ENCODE data around the gene HADH.
"Not testable (repeated sequence)": the region's sequence is repeated elsewhere in the genome, so short reads cannot be mapped to it uniquely, and the experiment has no call there.

HADH gene

DNA sequence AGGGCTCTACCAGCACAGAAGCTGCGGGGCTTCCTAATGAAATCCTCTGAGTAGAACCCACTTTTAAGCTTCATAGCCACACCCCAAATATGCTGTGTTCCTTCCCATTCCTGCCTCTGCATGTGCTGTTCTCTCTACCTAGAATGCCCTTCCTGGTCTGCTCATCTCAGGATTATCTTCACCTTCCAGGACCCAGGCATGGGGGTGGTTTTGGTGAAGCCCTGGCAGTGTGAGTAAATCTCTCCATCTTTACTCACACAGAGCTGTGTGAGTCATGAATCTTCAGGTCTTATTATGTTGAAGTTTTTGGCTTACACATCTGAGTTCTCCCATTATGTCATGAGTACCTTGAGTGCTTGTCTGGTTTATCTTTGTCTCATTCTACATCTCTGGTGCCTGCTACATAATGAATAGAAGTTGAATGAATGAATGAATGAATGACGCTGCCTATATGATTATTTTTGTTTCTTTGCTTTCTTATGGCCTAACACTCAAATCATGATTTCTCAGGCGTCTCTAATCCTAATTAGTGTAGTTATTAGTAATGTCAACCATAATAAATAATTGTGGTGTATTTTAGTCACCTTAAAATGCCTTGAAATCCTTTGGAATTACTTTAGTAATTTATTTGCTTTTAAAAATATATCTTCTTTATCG lies 41.9 kb downstream of the HADH start:
- no peak for DNase-seq

DNA sequence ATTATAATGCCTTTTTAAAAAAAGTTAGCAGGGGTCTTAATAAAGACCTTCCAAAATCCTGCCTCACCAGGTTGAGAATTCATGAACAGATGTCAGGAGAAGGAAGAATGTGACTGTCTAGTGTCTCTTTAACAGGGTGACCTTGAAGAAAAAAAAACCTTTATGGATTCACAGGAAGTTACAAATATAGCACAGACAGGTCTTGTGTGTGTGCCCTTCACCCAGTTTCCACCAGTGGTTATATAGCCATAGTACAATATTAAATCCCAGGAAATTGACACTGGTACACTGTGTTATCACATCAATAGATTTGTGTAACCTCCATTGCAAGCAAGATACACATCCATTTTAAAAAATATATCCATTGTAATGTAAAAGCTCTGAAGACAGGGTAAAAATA lies 43.7 kb downstream of the HADH start:
- no peak for DNase-seq

DNA sequence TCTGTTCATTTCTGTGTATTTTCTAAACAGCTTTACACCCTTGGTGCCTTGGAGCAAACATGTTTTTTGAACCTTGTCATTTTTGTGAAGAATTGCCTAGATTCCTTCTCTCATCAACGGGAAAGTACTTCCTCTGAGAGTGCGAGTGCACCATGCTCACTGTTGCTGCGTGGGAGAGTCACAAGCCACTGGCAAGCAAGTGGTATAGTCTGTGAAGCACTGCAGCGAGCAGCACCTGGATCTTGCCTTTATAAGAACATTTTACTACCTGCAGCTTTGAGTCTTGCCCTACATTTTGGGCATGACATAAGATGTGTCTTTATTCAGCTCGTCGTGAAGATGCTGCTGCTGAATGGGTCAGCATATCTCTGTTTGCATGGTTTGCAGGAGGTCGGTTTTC lies 44.9 kb downstream of the HADH start:
- DNase-seq: no peak

DNA sequence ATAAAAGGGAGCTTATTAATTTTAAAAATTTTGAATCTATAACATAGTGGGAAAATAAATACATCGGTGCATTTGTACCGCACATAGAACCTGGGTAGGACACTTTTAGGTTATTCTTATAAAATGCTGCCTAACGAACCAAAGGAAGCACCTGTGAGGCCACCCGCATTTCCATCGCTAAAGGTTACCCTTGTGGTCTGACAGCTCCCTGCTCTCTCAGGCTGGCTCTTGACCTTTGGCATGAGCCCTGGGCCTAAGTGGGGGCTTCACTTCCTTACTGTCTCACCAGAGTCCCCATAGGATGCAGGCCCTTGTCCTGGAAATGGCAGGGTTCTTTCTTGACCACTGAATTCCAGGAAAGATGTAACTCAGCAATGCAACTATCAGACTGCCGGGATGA lies 46.0 kb downstream of the HADH start:
- DNase-seq: no peak

DNA sequence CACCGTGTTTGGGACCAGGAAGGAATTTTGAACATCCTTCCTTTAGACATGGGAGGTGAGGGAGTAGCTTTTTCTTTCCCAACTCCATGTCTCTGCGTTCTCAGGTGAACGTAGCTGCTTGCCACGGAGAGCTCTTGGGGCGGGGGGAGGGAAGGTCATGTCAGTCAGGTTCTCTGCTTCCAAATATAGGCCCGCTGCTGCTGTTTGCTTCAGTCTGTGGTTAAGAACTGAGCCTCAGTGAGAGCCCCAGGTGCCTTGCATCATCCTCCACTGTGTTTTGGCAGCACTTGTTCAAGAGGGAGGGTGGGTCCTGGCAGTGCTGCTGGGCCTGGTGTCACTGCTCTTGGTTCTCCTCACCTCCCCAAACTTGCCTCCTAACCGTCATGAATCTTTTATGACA lies 46.5 kb downstream of the HADH start:
- DNase-seq: no peak

DNA sequence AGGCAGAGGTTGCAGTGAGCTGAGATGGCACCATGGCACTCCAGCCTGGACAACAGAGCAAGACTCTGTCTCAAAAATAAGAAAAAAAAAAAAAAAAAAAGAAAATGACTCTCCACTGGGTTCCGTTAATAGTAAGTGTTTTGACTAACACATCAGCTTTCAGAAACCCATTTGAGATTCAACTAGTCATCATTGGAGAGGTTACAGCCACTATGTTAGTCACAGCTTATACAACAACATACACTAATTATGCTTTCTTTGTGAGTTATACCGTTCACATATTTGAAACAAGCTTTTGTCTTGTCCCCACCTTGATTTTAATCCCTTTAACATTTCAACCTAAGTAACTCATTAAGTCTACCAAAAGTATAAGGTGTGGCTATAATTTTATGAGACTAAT lies 48.2 kb downstream of the HADH start:
- DNase-seq: no peak

DNA sequence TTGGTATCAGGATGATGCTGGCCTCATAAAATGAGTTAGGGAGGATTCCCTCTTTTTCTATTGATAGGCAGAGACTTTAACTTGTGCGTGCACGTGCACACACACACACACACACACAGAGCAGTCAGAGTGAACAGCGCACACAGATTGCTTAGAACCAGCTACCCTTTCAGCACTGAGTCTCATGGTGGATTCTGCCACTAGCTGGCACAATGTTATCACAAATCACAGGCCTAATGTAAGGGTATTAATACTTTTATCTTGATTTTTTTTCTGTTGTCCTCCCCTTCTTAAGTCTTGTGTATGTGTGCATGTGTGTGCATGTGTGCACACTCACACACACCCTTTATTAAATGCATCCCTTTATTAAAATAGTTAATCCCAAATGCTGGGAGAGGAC lies 53.2 kb downstream of the HADH start:
- DNase-seq: no peak

DNA sequence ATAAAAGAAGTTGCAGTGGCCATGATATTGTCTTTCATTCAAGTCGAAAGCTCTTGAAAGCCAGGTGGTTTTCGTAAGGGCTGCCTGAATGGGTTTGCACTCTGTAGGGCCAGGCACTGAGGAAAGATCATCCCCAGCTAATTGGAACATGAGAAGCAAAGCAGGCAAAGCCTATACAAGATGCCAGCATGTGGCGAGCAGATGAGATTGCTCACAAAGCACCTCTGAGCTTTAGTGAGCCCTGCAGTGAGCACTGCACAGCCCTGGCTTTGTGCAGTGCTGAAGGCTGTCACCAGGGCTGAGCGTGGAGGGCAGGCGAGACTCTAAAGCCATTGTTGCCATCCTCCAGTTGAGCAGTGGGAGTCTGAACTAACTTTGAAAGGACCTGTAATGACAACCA lies 53.8 kb downstream of the HADH start:
- DNase-seq: no peak

DNA sequence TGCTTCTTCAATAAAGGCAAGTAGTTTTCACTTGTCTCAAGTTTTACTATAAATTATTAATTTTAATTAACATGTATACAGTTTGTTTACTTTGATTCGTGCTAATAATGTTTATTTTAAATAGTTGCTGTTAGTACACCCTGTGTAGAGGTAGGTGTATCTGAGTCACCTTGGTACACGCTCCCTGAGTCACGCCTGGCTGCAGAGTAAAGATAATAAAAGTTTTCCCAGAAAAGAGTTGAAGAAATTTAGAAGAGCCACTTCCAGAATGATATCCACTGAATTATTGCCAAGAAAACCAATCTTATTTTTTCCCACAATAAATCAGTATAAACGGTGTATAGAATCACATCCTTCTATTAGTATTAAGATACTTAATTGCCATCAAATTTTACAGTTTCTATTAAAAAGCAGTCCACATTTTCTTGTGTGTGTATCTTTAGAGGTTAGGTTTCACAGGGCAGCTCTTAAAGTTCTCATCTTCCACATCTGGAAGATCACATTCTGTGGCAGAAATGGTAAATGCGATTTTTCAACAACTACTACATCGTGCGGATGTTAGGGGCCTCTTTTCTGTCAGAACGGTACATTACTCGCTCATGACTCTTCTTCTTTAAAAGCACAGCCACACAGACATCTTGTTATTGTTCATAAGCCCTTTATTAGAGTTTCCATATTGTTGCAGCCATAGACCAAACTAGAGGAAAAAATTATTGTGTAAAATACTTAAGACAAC lies 55.4 kb downstream of the HADH start:
- no peak for DNase-seq

DNA sequence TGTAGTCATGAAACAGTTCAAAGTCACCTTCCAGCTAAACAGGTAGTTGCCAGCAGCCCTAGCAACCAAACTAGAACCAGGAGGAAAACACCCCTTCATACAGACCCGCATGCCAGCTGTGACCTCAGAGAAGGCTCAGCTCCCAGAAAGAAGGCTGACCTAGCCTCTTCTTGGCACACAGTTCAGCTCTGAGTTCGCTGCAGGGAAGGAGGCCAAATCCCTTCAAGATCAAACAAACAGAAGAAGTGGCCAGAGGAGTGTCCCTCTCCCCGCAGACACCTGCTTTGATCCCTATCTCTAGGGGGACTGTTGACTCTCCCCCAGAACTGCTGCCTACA lies 56.0 kb downstream of the HADH start:
- no peak for DNase-seq

DNA sequence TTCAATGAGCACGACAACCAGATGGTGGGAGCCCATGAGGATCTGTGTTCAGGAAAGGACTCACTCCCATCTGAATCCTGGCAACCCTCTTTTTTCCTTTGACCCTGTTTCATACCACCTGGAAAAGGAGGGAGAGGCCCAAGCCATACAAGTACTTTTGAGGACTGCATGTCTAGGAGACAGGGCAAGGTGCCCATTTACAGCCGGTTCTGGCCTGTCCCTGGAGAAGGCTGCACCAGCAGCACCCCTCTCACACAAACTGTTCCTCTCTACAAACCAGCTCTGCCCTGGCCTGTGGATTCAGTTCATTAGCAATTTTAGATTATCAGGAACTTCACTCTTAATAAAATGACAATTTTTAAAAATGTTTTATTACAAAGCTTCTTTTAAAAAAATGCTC lies 57.5 kb downstream of the HADH start:
- no peak for DNase-seq

DNA sequence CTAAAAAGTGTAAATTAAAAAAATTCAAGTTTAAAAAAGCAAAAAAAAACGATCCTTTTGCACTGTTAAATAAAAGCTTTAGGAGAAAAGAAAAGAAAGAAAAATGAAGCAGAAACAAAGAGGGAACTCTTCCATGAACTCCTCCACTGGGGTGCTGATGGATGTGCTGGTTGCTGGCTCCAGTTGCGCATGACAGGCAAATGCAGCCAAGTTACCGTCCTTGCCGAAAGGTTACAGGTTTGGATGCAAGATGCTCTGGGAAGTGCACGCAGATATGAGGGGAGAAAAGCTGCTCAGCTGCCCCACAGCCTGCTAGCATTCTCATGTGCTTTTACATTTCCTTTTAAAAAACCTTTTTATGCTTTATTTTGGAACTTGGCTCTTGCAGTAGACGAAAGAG lies 58.5 kb downstream of the HADH start:
- DNase-seq: no peak

DNA sequence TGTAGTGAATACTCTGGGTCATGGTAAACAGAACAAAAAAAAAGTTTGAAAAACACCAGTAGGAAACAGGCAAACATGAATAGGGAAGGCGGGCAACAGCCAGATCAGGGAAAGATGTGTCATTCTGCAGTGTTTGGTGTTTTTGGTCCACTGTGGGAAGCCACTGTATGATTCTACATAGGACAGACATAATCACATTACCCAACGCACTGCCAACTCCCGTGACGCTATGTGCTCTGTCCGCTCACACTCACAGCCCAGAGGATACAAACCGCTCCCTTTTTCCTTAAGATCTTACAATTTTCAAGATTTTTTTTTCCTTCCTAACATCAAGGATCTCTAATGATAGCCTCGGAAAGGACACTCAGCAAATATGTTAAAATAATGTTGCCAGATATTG lies 59.3 kb downstream of the HADH start:
- no peak for DNase-seq

DNA sequence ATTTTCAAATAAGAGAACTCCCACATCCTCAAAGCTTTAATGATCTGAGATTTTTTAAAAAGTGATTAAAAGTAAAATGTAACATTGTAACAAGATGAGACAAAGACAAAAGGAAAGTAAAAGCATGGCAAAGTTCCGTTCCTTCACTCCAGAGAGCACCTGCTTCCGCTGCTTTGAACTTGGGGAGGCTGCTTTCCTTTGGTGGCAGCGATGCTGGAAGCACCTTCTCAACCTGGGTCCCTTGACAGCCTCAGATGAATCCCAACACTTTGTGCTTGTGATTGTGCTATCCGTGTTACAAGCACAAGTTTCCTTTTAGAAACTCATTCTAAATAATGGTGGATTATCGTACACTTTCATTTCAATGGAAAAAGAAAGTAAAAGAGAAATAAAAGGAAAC lies 59.7 kb downstream of the HADH start:
- no peak for DNase-seq

DNA sequence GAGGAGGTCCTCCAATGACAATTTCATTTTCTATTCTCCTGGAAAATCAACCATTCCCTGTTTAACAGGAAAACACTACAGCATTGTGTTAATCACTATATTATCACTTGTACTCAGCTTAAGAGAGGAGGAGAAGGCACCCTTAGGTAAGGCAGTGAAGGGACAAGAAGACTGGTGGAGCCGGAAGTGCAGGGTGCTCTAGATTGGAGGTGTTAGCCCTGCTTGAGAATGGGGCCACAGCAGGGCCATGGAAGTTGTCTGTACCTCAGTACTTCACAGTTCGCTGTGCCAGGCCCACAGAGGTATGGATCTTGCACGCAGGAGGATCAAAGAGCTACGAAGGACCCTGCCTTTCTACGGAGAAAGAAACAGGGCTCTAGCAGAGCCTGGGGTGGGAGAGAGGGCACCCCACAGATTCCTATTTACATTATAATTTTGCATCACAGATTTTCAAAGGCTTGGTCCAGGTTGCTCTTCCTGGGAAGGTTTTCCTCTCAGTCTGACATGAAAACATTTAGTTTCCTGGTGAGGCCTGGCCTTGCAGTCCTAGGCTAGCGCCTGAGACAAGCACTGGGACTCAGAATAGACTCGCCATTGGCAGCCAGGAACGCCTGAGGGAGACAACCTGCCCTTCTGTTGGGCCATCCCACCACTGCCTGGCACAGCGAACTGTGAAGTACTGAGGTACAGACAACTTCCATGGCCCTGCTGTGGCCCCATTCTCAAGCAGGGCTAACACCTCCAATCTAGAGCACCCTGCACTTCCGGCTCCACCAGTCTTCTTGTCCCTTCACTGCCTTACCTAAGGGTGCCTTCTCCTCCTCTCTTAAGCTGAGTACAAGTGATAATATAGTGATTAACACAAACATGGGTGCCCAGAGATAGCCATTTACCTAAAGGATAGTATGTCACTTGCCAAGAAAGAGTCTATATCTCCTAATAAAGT lies 60.8 kb downstream of the HADH start:
- DNase-seq: not testable (repeated sequence)

DNA sequence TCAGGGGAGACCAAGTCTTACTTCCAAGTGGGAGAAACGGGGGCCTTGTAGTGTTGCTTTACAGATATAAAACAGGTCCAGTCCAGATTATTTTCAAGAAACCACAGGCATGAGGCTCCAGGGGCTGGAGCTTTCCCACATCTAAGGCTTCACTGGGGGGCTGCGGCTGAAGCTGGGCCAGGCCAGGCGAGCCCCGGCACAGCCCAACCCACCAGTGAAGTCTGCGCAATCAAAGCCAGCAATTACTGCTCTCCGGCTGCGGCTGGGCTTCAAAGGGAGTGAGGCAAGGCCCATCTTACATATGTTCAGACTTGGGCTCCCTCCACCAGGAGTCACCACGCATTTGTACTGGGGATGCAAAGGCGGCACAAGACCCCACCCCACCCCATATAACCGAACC lies 61.7 kb downstream of the HADH start:
- no peak for DNase-seq

DNA sequence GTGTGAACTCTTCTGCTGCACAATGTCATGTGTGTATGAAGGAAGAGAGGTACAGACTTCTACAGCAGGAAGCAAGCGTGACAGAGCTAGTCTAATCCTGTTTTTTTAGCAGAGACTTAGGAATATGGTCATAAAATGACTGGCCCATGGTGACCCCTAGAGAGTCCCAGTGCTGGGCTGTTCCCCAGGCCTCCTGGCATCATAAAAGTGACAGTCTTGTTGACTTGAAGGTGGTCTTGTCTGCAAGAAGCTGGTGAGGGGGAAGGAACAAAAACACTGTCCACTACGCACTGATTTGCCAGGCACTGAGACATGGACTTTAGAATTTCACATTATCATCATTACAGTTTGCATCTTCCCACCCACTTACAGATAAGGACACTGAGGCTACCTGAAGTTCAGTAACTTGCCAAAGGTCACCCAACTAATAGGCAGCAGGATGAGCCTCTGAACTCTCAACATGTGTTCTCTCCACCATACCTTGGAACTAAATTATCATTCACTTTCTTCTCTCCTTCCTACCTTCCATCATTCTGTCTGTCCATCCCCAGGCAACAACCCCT lies 63.0 kb downstream of the HADH start:
- DNase-seq: no peak

DNA sequence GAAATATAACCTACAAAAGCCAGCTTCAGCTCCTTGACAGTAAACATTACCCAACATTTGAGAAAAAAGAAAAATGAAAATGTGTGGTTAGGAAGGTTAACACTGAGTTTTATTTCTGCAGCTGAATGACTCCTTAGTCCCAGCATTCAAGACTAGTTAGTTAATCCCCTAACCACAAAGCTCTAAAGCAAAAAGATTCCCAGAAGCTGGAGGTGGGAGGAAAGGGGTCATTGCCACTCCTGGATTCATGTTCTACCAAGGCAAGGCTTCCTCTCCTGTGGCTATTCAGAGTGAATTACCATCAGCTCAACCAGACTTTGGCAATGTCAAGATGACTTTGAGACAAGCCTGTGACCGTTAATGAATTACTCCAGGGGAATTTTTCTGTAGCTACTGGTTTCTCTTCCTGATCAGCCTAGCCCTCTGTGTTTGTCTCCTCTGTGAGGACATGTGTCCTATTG lies 63.6 kb downstream of the HADH start:
- DNase-seq: no peak

DNA sequence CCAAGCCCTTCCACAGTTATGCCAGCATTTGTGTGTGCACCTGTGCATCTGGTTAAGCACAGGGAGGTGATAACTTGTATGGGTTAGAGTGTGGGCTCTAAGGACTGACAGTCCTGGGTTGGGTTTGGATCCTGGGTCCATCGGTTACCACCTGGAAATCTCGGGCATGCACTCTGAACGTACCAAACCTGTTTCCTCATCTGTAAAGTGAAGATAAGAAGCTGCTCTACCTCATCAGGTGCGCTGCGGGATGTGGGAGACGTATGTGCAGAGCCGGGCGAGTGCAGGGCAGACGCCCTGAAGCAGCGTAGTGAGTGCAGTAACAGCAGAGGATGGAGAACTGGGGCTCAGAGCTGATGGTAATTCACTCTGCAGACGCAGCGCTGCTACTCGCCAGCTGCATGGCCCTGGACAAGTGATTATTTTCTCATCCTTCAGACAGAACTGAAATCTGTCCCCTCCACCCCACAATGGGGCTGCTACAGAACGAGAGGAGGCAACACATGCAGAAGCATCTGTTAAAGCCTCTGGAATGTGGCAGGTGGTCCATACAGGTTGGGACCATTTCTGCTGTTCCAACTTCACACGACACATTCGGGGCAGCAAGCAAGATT lies 64.4 kb downstream of the HADH start:
- DNase-seq: no peak

DNA sequence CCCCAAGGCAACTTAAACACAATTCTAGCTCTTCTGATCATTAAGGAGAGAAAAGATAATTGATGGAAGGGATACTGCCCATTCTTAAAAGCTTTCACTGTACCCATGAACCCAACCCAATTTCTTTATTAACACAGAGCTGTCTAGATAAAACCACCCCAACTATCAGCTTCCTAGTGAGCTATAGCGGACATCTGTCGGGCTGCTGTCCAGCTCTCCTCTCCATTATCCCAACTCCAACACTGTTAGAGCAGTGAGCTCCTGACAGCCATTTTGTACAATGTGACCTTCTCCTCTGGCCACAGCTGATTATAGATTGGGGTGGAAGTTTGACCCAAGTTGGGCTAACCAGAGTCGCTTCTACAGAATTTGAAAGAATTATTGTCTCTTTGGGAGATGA lies 66.1 kb downstream of the HADH start:
- no peak for DNase-seq

DNA sequence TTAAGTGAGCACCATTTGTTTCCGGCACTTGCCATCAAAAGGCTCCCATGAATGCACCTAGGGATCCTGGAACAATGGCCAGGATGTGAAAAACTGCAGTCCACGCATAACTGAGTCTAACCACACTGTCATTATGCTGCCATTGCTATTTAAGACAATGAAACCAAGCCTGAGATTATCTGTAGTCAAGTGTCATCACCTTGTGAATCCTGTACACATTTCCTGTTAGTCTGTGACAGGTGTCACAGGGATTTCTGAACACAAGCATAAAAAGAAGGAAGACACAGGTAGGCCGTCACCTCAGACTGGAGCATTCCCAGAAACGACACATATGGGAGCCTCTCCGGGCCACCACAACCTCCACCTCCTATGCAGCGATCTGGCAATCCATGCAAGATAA lies 66.7 kb downstream of the HADH start:
- no peak for DNase-seq

DNA sequence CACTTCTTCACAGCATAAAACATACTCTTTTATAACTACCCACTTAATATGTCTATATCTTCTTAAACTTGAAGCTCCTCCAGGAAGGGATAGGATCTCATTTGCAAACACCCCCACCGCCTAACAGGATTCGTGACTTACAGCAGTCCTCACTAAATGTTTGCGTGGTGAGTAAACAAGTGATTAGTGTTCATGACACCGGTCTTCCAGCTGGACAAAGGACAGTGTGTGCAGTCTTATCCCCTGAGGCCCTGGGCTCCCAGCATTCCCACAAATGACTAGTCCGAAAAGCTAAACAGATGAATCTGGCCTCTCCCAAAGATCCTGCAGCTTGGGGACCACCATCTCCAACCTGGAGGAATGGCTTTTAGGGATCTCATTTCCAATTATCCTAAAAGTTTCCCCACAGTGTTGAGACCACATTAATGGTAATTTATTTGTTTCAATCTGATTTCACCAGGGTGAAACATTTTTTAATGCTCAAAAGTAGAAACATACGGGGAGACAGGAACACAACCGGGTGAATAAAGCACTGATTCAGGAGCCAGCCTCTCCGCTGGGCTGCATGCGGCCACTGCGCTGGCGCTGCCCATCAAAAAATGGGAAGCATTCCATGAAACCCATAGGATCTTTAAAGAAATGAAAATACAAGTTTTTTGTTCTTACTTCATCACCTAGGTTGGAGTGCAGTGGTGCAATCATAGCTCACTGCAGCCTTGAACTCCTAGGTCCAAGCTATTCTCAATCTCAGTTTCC lies 69.2 kb downstream of the HADH start:
- DNase-seq: no peak
